Stimulated activated CD4-positive, alpha-beta T cell treated with anti-CD3 and anti-CD28 coated beads, Interleukin-15, amount 100 ng/mL, for 48 hours (primary cell): ENCODE data around the gene ANKRD65.
"Not testable (repeated sequence)": the region's sequence is repeated elsewhere in the genome, so short reads cannot be mapped to it uniquely, and the experiment has no call there.

Experiments
- DNase-seq, 2 donors: peaks; one replicate each; pipeline ENCODE4 v3.0.0-alpha.2; 2020; ENCODE audit warnings: low read depth in 2 of 2

Gene ANKRD65

DNA sequence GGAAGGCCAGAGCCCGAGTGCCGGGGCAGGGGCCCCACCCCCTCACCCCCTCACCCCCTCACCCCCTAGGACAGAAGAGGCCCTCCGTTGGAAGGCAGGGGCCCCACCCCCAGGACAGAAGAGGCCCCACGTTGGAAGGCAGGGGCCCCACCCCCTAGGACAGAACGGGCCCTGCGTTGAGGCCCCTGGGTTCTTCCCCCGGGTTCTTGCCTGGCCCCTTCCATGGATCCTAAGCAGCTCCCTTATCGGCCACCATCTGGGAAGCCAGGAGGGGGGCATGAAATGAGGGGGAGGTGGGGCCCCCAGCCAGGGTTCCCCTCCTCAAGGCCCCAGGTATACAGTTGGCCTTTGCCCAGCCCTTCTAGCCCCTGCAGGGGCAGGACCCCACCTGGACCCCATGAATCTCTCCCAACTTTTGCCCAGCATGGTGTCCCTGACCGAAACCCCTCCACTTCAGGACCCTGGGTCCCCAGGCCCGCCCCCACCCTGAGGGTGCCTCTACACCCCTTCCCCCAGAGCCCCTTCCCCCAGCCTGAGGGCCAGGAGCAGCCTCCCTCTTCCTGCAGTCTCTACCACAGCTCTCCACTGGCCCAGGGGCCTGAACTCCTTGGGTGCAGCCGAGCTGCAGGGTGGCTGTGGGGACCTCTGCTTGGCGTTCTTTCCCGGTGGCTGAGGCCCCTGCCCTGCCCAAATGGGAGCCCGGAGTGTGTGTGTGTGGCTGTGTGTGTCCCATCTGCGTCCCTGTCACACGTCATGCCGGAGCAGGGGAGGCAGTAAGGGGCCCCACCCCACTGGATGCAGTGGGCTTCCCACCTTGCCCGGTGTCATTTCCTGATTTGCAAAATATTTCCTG, 10.1 kb upstream of the ANKRD65 start:
- no peak for DNase-seq

DNA sequence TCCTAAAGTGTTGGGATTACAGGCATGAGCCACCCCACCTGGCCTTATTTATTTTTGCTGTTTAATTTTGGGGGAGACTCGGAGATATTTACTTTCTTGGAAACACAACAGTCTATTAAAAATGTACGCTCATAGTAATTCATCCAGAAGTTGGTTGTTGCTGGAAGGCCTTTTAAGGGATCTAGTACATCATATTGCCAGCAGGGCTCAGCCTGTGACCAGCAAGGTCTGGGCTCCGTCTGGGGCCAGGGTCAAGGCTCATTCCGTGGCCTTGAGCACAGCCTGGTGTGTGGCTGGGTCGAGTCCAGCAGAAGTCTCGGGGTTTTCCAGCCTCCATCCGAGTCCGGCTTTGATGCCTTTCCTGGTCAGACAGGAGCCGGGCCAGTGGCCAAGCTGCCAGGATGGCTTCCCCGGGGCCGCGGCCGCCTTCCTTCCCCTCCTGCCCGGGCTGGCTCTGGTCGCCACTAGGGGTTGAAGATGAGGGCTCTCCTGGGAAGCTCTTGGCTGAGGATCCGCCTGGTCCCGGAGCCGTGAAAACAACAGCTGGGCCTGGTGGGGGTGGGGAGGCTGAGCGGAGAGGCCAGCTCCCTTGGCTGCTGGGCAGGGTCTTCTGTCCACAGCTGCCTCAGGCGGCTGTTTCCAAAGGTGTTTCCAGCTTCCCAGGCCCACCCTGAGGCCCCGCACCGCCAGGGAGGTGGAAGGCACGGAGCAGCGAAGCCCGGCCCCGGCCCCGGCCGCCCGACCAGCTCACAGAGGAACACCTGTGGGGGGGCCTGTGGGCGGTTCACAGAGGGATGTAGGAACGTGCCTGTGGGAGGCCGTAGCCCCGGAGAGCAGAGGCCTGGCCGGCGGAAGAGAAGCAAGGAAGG, 9.3 kb upstream of the ANKRD65 start:
- DNase-seq, result no peak

DNA sequence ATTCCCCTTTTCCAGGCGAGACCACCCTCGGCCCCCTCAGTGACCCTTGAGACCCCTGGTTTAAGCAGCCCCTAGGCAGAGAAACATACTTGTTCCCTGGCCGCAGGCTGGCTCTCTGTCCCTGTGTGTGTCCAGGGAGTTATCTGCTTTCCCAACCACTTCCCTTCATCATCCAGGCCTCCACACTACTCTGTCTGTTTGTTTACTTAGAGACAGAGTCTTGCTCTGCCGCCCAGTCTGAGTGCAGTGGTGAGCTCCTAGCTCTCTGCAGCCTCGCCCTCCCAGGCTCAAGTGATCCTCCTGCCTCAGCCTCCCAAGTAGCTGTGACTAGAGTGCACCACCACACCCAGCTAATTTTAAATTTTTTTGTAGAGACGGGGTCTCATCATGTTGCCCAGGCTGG, 8.6 kb upstream of the ANKRD65 start:
- DNase-seq, result no peak

DNA sequence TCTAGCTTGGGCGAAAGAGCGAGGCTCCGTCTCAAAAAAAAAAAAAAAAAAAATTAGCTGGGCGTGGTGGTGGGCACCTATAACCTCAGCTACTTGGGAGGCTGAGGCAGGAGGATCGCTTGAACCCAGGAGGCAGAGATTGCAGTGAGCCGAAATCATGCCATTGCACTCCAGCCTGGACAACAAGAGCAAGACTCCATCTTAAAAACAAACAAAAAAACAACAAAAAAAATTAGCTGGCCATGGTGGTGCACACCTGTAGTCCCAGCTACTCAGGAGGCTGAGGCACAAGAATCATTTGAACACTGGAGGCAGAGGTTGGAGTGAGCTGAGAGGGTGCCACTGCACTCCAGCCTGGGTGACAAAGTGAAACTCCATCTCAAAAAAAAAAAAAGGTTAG, 7.9 kb upstream of the ANKRD65 start:
- DNase-seq, result not testable (repeated sequence)

DNA sequence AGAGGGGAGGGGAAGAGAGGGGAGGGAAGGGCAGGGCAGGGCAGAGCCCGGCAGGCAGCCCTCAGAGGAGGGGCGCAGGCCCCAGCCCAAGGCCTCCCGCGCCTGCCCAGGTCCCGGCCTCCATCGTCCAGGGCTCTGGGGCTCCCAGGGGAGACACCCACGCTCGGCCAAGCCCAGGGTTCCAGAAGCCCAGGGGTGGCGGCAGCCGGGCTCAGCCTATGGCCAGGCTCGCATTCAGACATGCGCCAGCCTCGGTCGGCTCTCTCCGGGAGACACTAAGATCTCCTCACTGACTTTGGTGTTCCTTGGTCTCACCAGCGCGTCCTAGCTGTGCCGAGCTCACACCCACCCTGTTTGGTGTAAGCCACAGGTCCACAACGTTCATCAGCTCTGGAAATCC, 7.1 kb upstream of the ANKRD65 start:
- no peak for DNase-seq

DNA sequence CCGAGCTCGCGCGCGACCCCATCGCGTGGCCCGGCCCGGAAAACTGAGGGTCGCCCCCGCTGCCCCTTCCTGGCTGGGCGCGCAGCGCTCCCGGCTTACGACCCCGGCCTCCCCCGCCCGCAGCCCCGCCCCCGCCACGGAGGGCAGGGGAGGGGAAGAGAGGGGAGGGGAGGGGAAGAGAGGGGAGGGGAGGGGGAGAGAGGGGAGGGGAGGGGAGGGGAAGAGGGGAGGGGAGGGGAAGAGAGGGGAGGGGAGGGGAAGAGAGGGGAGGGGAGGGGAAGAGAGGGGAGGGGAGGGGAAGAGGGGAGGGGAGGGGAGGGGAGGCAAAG, 6.7 kb upstream of the ANKRD65 start:
- DNase-seq, result no peak

DNA sequence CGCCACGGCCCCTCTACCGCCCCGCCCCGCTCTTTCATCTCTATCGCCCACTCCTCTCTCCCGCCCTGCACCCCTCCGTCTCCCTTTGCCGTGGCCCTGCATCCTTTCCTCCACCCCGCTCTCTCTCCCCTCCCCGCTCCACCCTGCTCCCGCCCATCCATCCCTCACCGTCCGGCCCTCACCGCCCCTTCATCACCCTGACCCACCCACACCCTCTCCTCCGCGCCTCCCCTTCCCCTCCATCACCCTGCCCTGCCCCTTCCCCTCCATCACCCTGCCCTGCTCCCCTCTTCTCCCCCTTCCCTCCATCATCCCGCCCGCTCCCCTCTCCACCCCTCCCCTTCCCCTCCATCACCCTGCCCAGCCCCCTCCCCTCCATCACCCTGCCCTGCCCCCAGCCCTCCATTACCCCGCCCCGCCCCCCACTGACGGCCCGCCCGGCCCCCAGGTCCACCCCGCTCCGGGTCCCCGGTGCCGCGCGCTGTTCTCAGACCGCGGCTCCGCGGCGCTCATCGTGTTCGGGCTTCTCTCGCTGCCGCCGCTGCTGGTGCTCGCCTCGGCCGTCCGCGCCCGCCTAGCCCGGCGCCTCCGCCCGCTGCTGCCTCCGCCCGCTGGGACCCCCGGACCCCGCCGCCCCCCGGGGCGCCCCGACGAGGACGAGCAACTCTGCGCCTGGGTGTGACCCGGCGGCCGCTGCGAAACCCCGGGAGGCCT, 6.2 kb upstream of the ANKRD65 start:
- DNase-seq, result no peak

DNA sequence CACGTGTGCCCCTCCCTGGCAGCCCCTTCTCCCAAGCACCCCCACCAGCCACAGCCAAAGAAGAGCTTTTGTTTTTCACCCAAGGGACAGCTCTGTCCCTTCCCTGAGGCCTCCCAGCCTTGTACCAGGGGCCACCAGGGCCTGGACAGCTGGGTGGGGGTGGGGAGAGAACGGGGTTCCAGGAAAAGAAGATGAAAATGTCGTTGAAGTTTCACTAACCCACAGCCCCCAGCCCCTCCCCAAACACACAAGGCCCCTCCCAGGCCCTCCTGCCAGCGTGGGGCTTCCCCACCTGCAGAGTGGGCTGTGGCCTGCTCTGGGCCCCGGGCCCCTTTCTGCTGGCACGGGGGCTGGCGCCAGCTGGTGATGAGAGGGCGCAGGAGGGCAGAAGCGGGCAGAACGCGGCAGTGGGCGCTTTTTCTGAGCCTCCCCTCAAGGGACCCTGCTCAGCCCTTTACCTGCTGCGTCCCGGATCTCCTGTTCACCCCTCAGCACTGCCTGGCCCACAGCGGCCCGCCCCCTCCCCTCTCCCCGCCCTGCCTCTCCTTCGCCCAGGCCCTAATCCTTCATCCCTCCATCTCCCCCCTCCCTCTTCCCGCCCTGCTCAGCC, 5.5 kb upstream of the ANKRD65 start:
- no peak for DNase-seq

DNA sequence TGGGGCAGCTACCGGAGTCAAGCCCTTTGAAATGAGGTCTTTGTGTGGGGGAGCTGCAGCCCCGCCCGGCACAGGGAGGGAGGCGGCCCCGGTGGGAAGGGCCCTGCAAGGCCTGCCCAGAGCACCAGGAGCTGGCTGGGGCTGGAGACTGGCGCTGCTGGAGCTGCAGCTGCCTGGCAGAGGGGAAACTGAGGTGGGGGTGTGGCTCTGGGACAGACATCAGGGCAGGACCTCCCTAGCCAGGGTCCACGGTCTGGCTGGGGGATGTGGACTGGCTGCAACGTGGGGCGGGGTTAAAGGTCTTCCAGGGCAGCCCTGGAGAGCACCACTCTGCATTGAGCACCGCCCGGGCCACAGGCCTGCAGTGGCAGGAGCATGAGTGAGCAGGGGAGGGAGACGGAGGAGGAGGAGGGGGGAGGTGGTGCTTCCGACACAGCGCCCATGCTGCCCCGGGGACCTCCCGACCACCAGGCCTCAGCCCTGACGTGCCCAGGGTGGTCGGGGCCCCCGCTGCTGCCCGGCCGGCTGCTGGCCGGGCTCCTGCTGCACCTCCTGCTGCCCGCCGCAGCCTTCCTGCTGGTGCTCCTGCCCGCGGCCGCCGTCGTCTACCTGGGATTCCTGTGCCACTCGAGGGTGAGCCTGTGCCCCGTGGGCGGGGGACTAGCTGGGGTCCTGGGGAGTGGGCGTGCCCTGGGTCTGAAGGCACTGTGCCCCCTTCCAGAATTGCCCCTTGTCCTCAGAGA, 4.8 kb upstream of the ANKRD65 start:
- no peak for DNase-seq

DNA sequence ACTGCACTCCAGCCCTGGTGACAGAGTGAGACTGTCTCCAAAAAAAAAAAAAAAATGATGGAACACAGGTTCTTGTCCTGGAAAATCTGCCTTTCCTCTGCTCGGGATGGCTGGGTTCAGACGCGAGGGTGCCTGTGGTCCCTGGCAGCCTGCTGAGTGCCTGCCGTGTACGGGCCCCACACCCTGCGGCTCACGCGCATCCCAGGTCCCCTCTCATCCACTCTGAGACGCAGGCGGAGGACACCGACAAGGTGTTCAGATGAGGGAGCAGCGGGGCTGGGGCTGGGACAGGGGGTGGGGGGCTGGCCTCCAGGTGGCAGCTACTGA, 4.3 kb upstream of the ANKRD65 start:
- no peak for DNase-seq

DNA sequence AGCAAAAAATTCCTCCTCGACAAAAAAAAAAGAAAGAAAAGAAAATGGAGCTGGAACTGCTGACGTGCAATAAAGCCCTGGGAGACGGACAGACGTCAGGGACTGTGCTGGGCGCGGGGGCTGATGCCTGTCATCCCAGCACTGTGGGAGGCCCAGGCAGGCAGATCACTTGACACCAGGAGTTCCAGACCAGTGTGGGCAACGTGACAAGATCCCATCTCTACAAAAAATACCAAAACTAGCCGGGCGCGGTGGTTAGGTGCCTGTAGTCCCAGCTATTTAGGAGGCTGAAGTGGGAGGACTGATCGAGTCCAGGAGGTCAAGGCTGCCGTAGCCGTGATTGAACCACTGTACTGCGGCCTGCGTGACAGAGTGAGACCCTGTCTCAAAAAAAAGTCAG, 3.6 kb upstream of the ANKRD65 start:
- no peak for DNase-seq

DNA sequence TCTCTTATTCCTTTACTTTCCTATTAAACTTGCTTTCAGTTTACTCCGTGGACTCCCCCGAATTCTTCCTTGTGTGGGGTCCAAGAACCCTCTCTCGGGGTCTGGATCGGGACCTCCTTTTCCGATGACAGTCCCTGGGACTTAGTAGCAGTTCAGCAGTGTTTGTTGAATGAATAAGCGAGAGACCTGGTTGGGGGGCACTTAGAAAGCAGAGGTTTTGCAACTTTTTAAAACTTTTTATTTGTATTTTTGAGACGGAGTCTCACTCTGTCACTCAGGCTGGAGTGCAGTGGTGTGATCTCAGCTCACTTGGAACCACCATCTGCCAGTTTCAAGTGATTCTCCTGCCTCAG, 2.1 kb upstream of the ANKRD65 start:
- no peak for DNase-seq

DNA sequence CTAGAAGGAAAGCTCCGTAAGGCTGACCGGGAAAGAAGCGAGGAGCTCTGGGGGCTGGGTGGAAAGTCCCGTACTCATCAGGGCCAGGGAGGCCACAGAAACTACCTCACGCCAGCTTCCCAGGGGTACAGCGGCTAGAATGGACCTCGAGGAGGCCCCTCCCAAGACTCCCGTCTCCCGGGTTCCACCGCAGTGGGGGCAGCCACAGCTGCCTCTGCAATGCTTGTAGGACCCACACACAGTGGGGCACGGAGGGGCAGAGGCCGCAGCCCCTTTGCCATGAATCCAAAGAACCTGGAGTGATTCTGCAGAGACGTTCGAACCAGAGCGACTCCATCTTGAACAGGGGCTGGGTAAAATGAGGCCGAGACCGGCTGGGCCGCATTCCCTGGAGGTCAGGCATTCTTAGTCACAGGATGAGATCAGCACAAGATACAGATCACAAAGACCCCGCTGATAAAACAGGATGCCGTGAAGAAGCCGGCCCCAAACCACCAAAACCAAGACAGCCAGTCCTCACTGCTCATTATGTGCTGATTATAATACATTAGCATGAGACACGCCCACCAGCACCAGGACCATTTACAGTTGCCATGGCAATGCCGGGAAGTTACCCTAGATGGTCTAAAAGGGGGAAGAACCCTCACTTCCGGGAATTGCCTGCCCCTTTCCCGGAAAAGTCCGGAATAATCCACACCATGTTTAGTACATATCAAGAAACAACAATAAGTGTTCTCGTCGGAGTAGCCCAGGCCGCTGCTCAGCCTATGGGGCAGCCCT, 1.6 kb upstream of the ANKRD65 start:
- no peak for DNase-seq

DNA sequence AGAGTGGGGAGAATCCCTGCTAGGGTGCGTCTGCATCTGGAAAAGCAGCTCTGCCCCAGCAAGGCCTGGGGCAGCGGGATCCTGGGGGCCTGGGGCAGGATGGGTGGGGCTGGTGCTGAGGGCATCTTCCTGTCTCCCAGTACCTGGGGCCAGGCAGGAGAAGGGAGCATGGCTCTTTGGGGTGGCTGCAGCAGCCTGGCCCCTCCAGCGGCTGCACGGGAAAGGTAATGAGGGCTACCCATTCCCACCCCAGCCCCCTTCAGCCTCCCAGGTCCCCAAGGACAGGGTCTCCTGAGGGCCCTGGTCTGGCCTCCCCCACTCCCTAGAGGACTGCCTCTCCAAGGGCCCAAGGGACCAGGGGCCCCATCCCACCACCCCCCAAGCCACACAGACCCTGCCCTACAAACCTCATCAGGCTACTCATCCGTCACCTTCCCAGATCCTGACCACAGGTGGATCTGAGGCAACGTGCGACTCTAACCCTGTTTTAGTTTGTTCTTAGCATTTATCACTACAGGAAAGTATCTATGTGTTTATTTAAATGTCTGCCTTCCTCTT, 910 bp upstream of the ANKRD65 start:
- DNase-seq, result no peak

DNA sequence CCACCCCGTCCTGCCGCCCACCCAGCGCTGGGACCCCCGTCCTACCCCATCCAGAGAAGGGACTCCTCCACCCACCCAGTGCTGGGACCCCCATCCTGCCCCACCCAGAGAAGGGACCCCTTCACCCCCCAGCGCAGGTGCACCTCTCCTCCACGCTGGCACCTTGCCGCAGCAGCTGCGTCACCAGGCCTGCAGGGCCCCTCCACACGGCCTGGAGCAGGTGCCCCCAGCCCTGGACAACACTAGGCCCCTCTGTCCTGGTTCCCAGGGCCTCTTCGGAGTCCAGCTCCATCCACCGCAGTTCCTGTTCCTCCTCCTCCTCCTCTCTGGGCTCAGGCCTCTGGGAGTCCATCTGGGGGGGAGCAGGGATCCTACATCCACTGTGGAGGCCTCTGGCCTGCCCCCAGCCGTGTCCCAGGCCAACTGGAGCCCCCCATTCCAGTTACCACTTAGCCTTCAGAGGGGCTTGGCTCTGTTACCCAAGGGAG, 378 bp downstream of the ANKRD65 start:
- DNase-seq, result no peak

DNA sequence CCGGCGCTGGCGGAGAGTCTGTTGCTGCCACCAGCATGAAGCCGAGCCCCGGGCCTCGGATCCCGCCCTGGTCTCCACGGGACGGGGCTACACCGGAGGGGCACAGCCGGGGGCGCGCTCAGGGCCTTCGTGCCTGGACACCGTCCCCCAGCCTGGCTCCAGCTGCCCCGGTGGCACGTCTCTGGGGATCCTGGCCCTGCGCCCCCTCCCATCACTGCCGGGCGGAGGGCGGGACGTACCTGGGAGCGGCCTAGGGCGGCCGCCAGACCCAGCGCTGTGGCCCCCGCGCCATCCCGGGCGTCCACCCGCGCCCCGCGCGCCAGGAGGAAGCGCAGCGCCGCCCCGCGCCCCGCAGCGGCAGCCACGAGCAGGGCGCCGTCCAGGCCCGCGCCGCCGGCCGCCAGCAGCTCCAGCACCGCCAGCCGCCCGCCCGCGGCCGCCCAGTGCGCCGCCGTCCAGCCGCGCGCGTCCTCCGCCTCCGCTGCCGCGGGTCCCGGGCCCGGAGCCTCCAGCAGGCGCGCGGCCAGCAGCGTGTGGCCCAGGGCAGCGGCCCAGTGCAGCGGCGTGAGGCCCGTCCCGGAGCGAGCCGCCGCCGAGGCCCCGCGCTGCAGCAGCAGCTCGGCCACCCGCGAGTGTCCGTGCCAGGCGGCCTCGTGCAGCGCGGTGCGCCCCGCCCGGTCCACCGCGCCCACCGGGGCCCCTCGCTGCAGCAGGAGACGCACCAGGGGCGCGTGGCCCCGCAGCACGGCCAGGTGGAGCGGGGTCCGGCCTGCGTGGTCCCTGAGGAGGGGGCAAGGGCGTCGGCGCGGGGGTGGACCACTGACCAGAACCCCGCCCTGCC, 1.0 kb downstream of the ANKRD65 start:
- no peak for DNase-seq

DNA sequence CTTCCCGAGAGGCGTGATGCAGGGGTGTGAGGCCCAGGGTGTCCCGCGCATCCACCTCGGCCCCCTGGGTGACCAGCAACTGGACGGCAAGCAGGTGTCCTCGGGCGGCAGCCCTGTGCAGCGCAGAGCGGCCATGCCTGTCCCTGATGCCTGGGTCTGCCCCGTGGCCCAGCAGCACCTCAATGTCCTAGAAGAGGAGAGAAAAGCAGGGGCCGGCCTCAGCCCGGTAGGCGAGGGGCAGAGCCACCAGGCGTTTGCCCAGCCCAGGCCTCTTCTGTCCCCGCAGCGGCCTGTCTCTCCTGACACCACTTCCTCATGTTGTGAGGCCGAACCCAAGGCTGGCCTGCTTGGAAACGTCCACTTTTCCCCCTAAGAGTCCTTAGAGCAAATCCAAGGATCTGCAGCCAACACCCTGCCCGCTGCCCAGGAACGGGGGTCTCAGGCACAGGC, 1.7 kb downstream of the ANKRD65 start:
- no peak for DNase-seq

DNA sequence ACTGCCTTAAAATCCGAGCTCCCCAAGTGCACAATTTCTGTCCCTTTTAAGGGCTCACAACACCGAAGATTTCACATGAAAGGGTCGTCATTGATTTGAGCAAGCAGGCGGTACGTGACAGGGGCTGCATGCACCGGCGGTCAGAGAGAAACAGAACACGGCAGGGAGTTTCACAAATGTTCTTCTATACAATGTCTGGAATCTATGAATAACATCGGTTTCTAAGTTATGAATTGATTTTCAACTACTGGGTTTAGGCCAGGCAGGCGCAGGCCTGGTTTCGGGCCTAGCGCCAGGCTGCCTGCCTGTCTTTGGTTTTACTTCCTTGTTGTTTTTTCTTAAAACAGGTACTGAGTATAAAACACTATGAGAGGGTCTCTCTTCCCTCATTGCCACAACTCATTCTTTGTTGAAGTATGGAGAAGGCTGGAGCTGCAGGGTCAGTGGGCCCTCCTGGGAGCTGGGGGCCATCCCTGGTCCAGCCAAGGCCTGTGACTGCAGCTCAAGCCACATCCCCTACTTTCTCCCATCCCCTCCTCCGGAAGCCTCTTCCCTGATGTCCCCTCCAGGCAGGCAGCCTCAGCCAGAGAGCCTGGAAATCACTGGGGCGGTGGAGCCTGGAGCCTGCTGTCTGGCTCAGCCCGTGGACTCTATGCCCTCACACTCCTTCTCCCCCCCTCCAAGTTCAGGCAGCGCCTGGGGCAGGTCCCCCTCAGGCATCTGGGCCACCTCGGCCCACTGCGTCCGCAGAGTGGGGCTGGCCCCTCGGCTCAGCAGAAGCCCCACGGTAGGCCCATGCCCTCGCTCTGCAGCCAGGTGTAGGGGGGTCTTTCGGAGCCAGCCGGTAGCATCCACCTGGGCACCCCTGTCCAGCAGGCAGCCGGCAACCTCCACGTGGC, 2.4 kb downstream of the ANKRD65 start:
- DNase-seq, result no peak
